ENCODE measurements around the gene CDC42EP2.
"Not testable (repeated sequence)": the region's sequence is repeated elsewhere in the genome, so short reads cannot be mapped to it uniquely, and the experiment has no call there.

CDC42EP2 gene

GRCh38 chr11:65320386-65321075 is 5.9 kb downstream of the CDC42EP2 start:
- no peak for DNase-seq (ENCODE audit: low read depth)

- DNase-seq (ENCODE audit: low read depth), result no peak
These were observed 6.4 kb downstream of the CDC42EP2 start for GRCh38 chr11:65321076-65321475.

DNA sequence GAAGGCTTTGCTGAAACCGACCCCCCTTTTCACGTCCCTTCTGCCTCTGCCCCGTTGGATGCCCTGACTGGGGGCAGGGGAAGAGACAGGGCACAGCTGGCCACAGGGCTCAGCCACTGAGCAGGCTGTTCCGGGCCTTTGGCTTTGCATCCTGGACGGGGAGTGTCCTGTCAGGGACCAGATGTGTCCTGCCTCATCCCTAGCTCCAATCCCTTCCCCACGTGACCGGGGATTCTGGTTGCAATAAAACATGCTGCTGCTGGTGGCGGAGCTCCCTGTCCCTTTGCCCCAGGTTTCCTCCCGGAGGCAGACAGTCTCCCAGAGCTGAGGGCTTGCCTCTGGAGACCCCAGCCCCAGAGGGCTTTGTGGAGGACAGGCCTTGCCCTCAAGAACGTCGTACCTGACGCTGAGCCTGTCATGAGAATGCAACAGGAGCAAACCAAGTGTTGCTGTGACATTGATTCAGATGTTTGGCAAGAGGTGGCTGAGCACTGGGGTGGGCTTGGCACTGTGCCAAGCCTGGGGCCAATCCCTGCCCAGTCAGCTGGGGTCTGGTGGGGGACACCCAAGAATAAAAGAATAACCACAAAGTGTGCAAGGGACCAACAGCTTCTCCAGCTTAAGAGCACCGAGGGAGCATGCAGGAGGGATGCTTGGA is 7.3 kb downstream of the CDC42EP2 start:
- no peak for DNase-seq (ENCODE audit: low read depth)

DNA sequence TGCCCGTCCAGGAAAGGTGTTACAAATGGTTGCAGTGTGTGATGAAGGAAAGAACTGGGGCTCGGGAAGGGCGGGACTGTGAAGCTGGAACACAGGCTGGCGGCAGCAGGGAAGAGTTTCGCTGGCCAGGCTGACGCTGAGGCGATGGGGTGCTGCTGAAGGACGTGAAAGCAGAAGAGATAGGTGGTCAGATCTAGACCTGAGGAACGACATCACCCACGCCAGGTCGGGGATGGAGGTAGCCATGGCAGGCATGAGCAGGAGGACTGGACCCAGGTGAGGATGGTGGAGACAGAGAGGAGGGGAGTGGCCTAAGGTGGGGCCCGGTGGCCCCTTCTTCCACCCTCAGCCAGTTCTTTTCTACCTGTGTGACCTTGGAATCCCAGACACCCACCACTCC is 9.1 kb downstream of the CDC42EP2 start:
- DNase-seq (ENCODE audit: low read depth), result no peak

DNA sequence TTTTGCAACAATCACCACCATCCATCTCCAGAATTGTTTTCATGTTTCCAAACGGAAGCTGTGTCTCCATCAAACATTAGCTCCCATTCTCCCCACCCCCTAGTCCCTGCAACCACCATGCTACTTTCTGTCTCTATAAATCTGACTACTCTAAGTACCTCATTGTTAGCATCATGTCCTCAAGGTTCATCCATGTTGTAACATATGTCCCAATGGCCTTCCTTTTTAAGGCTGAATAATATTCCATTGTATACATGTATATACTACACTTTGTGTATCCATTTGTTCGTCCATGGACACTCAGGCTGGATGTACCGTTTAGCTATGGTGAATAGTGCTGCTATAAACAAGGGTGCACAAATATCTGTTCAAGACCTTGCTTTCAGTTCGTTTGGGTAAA is 10.8 kb downstream of the CDC42EP2 start:
- DNase-seq (ENCODE audit: low read depth), result no peak

- DNase-seq (ENCODE audit: low read depth), result no peak
These were observed 12.4 kb downstream of the CDC42EP2 start for GRCh38 chr11:65327021-65327420.

GRCh38 chr11:65329478-65329877 is 14.8 kb downstream of the CDC42EP2 start:
- no peak for DNase-seq (ENCODE audit: low read depth)

DNA sequence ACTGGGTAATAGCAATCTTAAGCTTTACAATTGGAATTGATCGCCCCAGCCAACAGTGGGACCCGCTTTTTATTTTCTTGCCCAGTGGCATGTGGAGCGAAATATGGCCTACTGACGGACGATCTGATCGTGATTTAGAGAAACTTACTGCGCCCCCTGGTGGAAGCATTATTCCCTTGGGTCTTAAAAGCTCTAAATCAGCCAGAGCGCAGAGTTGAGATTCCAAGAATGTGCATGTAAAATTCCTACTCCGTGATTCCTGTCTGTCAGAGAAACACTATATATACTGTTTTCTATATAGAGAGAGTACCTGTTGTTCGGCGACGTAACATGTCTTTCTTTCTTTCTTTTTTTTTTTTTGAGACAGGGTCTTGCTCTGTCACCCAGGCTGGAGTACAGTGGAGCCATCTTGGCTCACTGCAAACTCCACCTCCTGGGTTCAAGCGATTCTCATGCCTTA is 15.3 kb downstream of the CDC42EP2 start:
- peak; percentile 50 for DNase-seq (ENCODE audit: low read depth)

DNA sequence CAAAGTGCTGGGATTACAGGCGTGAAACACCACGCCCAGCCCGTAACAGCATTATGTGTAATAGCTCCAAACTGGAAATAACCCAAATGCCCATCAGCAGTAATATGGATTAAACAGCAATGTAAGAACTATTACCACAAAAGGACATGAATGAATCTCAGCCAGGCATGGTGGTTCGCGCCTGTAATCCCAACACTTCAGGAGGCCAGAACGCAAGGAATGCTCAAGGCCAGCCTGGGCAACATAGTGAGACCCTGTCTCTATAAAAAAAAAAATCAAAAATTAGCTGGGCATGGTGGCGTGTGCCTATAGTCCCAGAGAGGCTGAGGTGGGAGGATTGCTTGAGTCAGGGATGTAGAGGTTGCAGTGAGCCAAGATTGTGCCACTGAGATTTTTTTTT is 15.9 kb downstream of the CDC42EP2 start:
- no peak for DNase-seq (ENCODE audit: low read depth)

DNA sequence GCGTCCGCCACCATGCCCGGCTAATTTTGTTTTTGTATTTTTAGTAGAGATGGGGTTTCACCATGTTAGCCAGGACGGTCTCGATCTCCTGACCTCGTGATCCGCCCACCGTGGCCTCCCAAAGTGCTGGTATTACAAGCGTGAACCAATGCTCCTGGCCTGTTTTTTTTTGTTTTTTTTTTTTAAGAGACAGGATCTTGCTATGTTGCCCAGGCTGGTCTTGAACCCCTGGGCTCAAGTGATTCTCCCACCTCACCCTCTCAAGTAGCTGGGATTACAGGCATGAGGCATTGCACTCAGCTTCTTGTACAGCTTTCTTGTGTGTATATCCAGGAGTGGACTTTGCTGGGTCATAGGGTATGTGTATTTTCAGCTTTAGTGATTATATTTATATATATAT is 17.9 kb downstream of the CDC42EP2 start:
- not testable (repeated sequence) for DNase-seq (ENCODE audit: low read depth)

- DNase-seq (ENCODE audit: low read depth), result no peak
These were observed 20.1 kb downstream of the CDC42EP2 start for GRCh38 chr11:65334696-65335295.

DNA sequence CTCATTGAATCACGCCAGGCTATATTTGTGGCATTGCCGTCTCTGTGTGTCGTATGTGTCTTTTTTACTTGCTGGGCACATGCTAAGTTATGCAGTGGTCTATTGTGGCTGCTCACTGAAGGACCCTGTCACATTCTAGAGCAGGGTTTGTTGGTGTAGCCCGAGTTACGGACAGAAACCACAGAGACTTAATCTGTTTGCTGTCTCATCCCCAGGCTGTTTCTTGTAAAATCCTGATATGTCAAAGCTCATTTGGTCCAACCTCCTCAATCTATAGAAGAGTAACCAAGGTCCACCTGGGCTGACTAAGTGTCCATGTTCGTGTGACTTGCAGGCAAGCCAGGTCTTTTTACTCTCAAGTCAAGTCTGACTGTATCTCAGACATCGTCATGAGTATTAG is 24.0 kb downstream of the CDC42EP2 start:
- DNase-seq (ENCODE audit: low read depth), result no peak

DNA sequence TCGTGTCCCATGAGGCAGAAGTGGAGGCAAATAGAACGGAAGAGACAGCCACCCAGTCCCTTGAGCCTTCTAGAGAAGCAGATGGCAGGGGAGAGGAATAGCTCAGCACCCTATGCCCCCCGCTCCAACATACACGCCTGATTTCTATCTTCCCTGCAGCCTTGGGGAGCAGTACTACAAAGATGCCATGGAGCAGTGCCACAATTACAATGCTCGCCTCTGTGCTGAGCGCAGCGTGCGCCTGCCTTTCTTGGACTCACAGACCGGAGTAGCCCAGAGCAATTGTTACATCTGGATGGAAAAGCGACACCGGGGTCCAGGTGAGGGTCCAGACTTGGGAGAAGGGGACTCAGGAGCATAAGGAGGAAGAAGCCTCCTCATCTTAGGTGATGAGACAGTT is 25.6 kb downstream of the CDC42EP2 start:
- no peak for DNase-seq (ENCODE audit: low read depth)

GRCh38 chr11:65341856-65342255 is 27.2 kb downstream of the CDC42EP2 start:
- DNase-seq (ENCODE audit: low read depth), result no peak

DNA sequence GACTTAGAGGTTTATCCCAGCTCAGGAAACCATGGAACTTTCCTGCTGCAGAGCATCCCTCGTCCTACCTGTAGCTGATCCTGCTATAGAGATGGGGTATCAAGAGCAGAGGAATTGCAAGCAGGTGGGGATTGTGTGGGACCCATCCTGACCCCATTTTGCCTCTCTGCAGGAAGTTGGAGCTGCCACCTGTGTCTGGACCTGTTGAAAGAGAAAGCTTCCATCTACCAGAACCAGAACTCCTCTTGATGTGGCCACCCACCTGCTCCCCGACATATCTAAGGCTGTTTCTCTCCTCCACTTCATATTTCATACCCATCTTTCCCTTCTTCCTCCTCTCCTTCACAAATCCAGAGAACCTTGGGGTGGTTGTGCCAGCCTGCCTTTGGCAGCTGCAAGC is 36.8 kb downstream of the CDC42EP2 start:
- no peak for DNase-seq (ENCODE audit: low read depth)

DNA sequence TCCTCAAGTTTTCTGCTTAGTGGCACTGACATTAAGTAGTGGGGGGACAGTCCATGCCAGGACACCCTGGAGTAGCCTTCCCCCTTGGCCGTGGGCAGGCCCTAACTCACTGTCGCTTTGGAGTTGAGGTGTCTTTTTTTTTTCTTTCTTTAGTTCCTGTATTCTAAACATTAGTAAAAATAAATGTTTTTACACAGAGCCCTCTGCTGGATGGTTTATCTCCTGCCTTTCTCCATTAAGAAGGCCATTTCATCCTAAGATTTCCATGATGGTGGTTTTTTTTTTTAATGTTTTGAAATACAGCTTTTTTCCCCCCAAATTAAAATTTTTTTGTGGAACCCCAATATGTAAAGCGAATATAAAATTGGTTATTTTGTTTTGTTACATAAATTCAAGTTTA is 38.1 kb downstream of the CDC42EP2 start:
- DNase-seq (ENCODE audit: low read depth), result no peak

- no peak for DNase-seq (ENCODE audit: low read depth)
These were observed 38.7 kb downstream of the CDC42EP2 start for GRCh38 chr11:65353376-65353775.

GRCh38 chr11:65353900-65354264 is 39.2 kb downstream of the CDC42EP2 start:
- no peak for DNase-seq (ENCODE audit: low read depth)

DNA sequence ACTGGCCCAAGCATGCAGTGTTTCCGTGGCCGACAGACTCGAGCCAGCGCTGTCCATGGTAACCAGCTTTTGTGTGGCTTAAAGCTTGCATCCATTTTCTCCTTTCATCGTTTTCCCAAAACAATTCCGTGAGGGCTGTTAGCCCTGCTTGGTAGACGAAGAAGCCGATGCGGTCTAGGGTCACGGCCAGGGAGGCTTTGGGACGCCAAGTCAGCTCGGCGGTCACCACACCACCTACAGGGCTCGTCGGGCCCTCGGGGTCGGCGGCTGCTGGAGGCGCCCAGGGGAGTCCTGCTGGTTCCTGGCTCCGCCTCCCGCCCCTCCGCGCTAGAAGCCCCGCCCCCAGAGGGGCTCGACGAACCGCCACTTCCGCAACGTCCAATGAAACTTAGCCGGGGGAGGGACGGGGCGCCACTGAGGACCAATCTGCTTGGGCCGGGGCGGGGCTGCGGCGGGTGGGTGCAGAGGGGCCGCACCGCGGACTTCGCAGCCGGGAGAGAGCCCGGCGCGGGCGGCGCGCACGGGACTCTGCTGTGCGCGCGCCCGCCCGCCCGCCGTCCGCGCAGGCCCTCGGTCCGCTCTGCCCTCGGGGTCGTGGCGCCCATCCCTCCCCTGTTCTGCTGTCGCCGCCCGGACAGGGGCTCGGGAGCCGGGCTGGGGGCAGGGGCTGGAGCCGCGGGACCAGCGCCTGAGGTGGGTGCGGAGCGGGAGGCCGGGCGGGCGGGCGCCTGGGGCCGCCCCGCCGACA is 39.8 kb downstream of the CDC42EP2 start, which contains the start of gene TIGD3:
TIGD3 (plus strand) TSS at position 487 of the 748 bp plus-strand sequence. CDS start 1,058 bp downstream, outside the sequence.
- DNase-seq (ENCODE audit: low read depth), result peak; percentile 92

DNA sequence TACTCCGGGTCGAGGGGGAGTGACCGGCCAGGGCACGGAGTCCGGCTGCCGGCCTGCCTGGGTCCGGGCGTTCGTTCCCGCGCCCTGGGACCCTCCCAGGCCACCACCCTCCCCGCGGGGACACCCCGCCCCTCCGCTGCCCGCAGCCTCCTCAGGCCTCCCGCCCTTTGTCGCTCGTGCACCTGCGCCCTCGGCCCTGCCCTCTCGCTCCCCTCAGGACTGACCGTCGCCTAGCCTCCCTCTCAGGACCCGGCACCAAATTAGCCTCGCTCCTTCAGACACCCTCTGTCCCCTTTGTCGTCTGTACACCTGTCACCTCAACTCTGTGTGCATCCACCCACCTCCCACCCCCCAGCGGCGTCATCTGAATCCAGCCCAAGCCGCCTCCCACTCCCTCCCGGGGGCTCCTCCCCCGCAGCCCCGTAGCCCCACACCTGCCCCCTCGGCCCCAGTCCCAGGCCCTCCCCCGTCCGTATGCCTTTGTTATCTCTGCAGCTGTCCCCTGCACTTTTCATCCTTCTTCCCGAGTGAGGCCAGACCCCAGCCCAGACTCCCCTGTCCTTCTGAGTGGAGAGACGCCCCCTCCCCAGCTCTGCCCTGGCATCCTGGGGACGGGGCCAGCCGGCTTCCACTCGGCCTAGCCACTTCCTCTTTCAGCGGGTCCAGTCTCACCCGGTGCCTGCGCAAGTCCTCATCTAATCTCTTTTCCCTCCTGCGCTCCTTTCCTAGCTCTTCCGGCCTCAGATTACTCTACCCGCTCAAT is 40.5 kb downstream of the CDC42EP2 start:
- DNase-seq (ENCODE audit: low read depth), result peak; percentile 49

GRCh38 chr11:65355776-65356393 is 41.2 kb downstream of the CDC42EP2 start:
- DNase-seq (ENCODE audit: low read depth), result no peak

Measured in activated T-helper 1 cell treated with Interleukin-2 at 50 U/mL for 16 hours (primary cell).